Neural crest cell (in vitro differentiated cells): ENCODE measurements around the gene CACNA2D3. TPM values are rescaled to one million over a fixed set of nuclear protein-coding genes. Genes with fewer than 3 reads are reported as not detected.
"Not testable (repeated sequence)": the region's sequence is repeated elsewhere in the genome, so short reads cannot be mapped to it uniquely, and the experiment has no call there.

Experiments
- DNase-seq: peaks from one replicate; pipeline ENCODE4 v3.0.0; 2021; ENCODE audit warnings: low read depth, mixed read lengths, low spot score
- H3K27ac Mint-ChIP-seq: one replicate; pipeline ENCODE4 v1.8.0; 2021; ENCODE audit warnings: mild to moderate bottlenecking, mixed read lengths; ENCODE audit not compliant: unreplicated experiment
- H3K27me3 Mint-ChIP-seq: 2 replicates; pipeline ENCODE4 v1.8.0; 2021; ENCODE audit warnings: low read depth, mild to moderate bottlenecking, mixed read lengths
- H3K36me3 Mint-ChIP-seq: 2 replicates; pipeline ENCODE4 v1.8.0; 2021; ENCODE audit warnings: low read depth, mild to moderate bottlenecking, mixed read lengths
- H3K4me1 Mint-ChIP-seq: 2 replicates; pipeline ENCODE4 v1.8.0; 2021; ENCODE audit warnings: mixed read lengths
- H3K4me3 Mint-ChIP-seq: one replicate; pipeline ENCODE4 v1.8.0; 2021; ENCODE audit warnings: mild to moderate bottlenecking, mixed read lengths
- H3K9me3 Mint-ChIP-seq: 2 replicates; pipeline ENCODE4 v1.8.0; 2021; ENCODE audit warnings: mixed read lengths
- CTCF ChIP-seq: fragments of 200-600 bp; sonication (generic); conservative IDR thresholded peaks from 2 replicates; pipeline ENCODE4 v1.5.0; 2021; ENCODE audit warnings: antibody characterized with exemption, mild to moderate bottlenecking
- total RNA-seq: library from RNA; stranded (reverse); gene quantifications from 2 replicates; pipeline ENCODE4 v1.2.1, GENCODE V29; 2021

Gene CACNA2D3
- total RNA-seq, 1 donor from 2014 or later = 0.82 TPM

GRCh38 chr3:54969652-54970051 is 847.3 kb downstream of the CACNA2D3 start:
- Mint-ChIP-seq H3K36me3 (no peaks in the 10 kb centered on the region), H3K4me1 (peaks cover 61% of the 10 kb centered on the region), H3K27me3 (no peaks in the 10 kb centered on the region), H3K4me3 (no peak overlapping the region), H3K9me3 (peaks cover 10% of the 10 kb centered on the region), H3K27ac (no peak overlapping the region)
- no peak for DNase-seq
- no peak for TF ChIP-seq CTCF

- H3K36me3 Mint-ChIP-seq = no peaks in the 10 kb centered on the region
- H3K27ac Mint-ChIP-seq = no peak overlapping the region
- peaks cover 5% of the 10 kb centered on the region for H3K9me3 Mint-ChIP-seq
- TF ChIP-seq CTCF = no peak
- H3K4me1 Mint-ChIP-seq = peaks cover 49% of the 10 kb centered on the region
- H3K4me3 Mint-ChIP-seq = no peak overlapping the region
- no peaks in the 10 kb centered on the region for H3K27me3 Mint-ChIP-seq
- no peak for DNase-seq
Measured at GRCh38 chr3:54970895-54971294, 848.5 kb downstream of the CACNA2D3 start.

GRCh38 chr3:54977439-54977838 is 855.1 kb downstream of the CACNA2D3 start:
- Mint-ChIP-seq H3K4me3 (no peak overlapping the region), H3K9me3 (peaks cover 7% of the 10 kb centered on the region), H3K36me3 (peaks cover 2% of the 10 kb centered on the region), H3K27ac (no peak overlapping the region), H3K4me1 (peaks cover 33% of the 10 kb centered on the region), H3K27me3 (no peaks in the 10 kb centered on the region)
- no peak for DNase-seq
- TF ChIP-seq CTCF = no peak

- not testable (repeated sequence) for H3K36me3 Mint-ChIP-seq, DNase-seq, H3K27ac Mint-ChIP-seq, H3K9me3 Mint-ChIP-seq, H3K27me3 Mint-ChIP-seq, H3K4me3 Mint-ChIP-seq
- H3K4me1 Mint-ChIP-seq = peaks cover 28% of the 10 kb centered on the region
Measured at GRCh38 chr3:54977946-54978345, 855.6 kb downstream of the CACNA2D3 start.

- H3K36me3 Mint-ChIP-seq = peaks cover 2% of the 10 kb centered on the region
- no peak overlapping the region for H3K4me3 Mint-ChIP-seq
- peaks cover 7% of the 10 kb centered on the region for H3K9me3 Mint-ChIP-seq
- peaks cover 26% of the 10 kb centered on the region for H3K4me1 Mint-ChIP-seq
- no peak for TF ChIP-seq CTCF
- H3K27me3 Mint-ChIP-seq = no peaks in the 10 kb centered on the region
- DNase-seq = no peak
- H3K27ac Mint-ChIP-seq = no peak overlapping the region
Measured at GRCh38 chr3:54982807-54983206, 860.5 kb downstream of the CACNA2D3 start.

- Mint-ChIP-seq H3K36me3 (peaks cover 2% of the 10 kb centered on the region), H3K9me3 (peaks cover 3% of the 10 kb centered on the region), H3K27ac (no peak overlapping the region), H3K27me3 (no peaks in the 10 kb centered on the region), H3K4me1 (peaks cover 33% of the 10 kb centered on the region), H3K4me3 (no peak overlapping the region)
- TF ChIP-seq CTCF = no peak
- no peak for DNase-seq
Measured at GRCh38 chr3:54983266-54984099, 861.1 kb downstream of the CACNA2D3 start.
